Measurements from ENCODE around the gene HUWE1.
A peak's percentile ranks its signal among the peaks of the same experiment; 100 is the strongest.
"Not testable (repeated sequence)": the region's sequence is repeated elsewhere in the genome, so short reads cannot be mapped to it uniquely, and the experiment has no call there.

HUWE1 gene

GRCh38 chrX:53511322-53511721 lies 175.2 kb downstream of the HUWE1 start:
- DNase-seq, result no peak

GRCh38 chrX:53504035-53504434 lies 182.5 kb downstream of the HUWE1 start:
- DNase-seq, result not testable (repeated sequence)

- DNase-seq, result no peak
These were observed 192.1 kb downstream of the HUWE1 start for GRCh38 chrX:53494436-53494835.

- no peak for DNase-seq
These were observed 200.2 kb downstream of the HUWE1 start for GRCh38 chrX:53486285-53486684.

GRCh38 chrX:53483838-53484405 lies 202.6 kb downstream of the HUWE1 start:
- peak in 1 of 14 donors; percentile 26 for DNase-seq

- no peak for DNase-seq
These were observed 203.1 kb downstream of the HUWE1 start for GRCh38 chrX:53483416-53483815.

Data from C1 segment of cervical spinal cord (tissue), 14 donors.